Measurements from ENCODE around the gene SLC44A5. TPM values are rescaled to one million over a fixed set of nuclear protein-coding genes. Genes with fewer than 3 reads are reported as not detected.
"Not testable (repeated sequence)": the region's sequence is repeated elsewhere in the genome, so short reads cannot be mapped to it uniquely, and the experiment has no call there.

The SLC44A5 gene
- total and polyA plus RNA-seq, 10 of the 15 experiments (the other 5 are each of a cell fraction or from before 2014, with no cell fraction given), result 0.04 to 1.3 TPM; not detected in 8

DNA sequence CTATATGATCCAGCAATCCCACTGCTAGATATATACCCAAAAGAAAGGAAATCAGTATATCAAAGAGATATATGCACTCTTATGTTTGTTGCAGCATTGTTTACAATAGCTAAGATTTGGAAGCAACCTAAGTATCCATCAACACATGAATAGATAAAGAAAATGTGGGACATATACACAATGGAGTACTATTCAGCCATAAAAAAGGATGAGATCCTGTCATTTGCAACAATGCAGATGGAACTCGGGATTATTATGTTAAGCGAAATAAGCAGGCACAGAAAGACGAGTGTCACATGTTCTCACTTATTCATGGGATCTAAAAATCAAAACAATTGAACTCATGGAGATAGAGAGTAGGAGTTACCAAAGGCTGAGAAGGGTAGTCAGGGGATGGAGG, 17.5 kb downstream of the SLC44A5 start:
- CTCF ChIA-PET; in situ Hi-C loops (cut with MboI); SMC1A ChIA-PET (ENCODE audit: uncharacterized antibody, unreplicated experiment); RAD21 ChIA-PET (ENCODE audit: unreplicated experiment); DNase-seq (ENCODE audit: low read depth, low spot score); H3K27me3 ChIP-seq (replicated peaks in 1 of 2; ENCODE audit: control insufficient read depth in 2 of 2, insufficient read depth in 2 of 2, low read length in 1 of 2); H3K4me3 ChIP-seq; POLR2A ChIA-PET; FAIRE-seq; H2AFZ ChIP-seq (ENCODE audit: control insufficient read depth, low read depth, low read length); H3K4me1 ChIP-seq (ENCODE audit: control insufficient read depth, insufficient read depth, low read length); H3K36me3 ChIP-seq (ENCODE audit: control insufficient read depth in 2 of 2, insufficient read depth in 2 of 2, low read length in 1 of 2); H3K9me3 ChIP-seq (replicated peaks; ENCODE audit: control insufficient read depth, insufficient read depth, low read length); intact Hi-C loops (cut with micrococcal nuclease; ENCODE audit: unreplicated experiment); H3K4me2 ChIP-seq (ENCODE audit: control insufficient read depth, insufficient read depth); H3K79me2 ChIP-seq (ENCODE audit: control insufficient read depth, insufficient read depth, low read length); H3K9ac ChIP-seq (ENCODE audit: control insufficient read depth, insufficient read depth, low read length); H3K27ac ChIP-seq (ENCODE audit: control insufficient read depth, insufficient read depth); ATAC-seq; H4K20me1 ChIP-seq (ENCODE audit: control insufficient read depth, insufficient read depth); BruUV-seq (replicated peaks): not testable (repeated sequence)
- WGBS (ENCODE audit: insufficient coverage, insufficient replicate concordance, low lambda C conversion rate, missing lambda C conversion rate), result 0% methylated on average over 3 of the region's 3 CpGs

DNA sequence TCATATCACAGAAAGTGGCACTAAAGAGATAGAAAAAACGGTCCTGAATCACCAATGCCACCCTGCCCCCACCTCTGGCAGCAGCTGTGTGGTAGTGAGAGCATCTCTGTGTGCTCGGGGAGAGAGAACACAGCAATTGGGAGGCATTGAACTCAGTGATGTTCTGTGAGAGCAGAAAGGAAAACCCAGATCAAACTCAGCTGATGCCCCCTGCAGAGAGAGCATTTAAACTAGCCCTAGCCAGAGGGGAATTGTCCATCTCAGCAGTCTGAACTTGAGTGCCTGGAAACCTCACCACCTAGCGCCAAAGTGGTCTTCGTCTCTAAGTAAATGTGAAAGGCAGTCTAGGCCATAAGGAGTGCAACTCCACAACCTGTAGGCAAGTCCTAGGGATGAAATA, 21.3 kb downstream of the SLC44A5 start:
- H3K4me3 ChIP-seq, result no peak overlapping the region
- no peaks in the 10 kb centered on the region for H3K4me1 ChIP-seq (ENCODE audit: control insufficient read depth, insufficient read depth, low read length)
- no peaks in the 10 kb centered on the region for H3K36me3 ChIP-seq (ENCODE audit: control insufficient read depth in 2 of 2, insufficient read depth in 2 of 2, low read length in 1 of 2)
- ATAC-seq (no peak; the same call in 2 of the 3 replicates), FAIRE-seq (no peak), DNase-seq (ENCODE audit: low read depth, low spot score) (no peak)
- BruUV-seq (replicated peaks), result no TSS peak
- intact Hi-C loops (cut with micrococcal nuclease; ENCODE audit: unreplicated experiment) (no loop called here), in situ Hi-C loops (cut with MboI) (no loop called here)
- RAD21 ChIA-PET (ENCODE audit: unreplicated experiment), result interaction anchor here (0.7 to 1.0 kb wide), 2 partner anchors 9 to 357 kb away, joined by 3 read pairs; no protein-coding TSS in a partner anchor
- no peak overlapping the region for H2AFZ ChIP-seq (ENCODE audit: control insufficient read depth, low read depth, low read length)
- SMC1A ChIA-PET (ENCODE audit: uncharacterized antibody, unreplicated experiment), result interaction anchor here (0.9 to 1.5 kb wide), 2 partner anchors 40 to 42 kb away, joined by 3 read pairs; no protein-coding TSS in a partner anchor
- no peak overlapping the region for H3K9ac ChIP-seq (ENCODE audit: control insufficient read depth, insufficient read depth, low read length)
- CTCF ChIA-PET, result no interaction called here
- no peaks in the 10 kb centered on the region for H3K79me2 ChIP-seq (ENCODE audit: control insufficient read depth, insufficient read depth, low read length)
- H3K27ac ChIP-seq (ENCODE audit: control insufficient read depth, insufficient read depth), result no peak overlapping the region
- no peaks in the 10 kb centered on the region for H3K27me3 ChIP-seq (replicated peaks in 1 of 2; ENCODE audit: control insufficient read depth in 2 of 2, insufficient read depth in 2 of 2, low read length in 1 of 2)
- 38% methylated on average over 4 of the region's 4 CpGs for WGBS (ENCODE audit: insufficient coverage, insufficient replicate concordance, low lambda C conversion rate, missing lambda C conversion rate)
- H4K20me1 ChIP-seq (ENCODE audit: control insufficient read depth, insufficient read depth), result no peaks in the 10 kb centered on the region
- H3K9me3 ChIP-seq (replicated peaks; ENCODE audit: control insufficient read depth, insufficient read depth, low read length), result no peaks in the 10 kb centered on the region
- H3K4me2 ChIP-seq (ENCODE audit: control insufficient read depth, insufficient read depth), result no peak overlapping the region
- POLR2A ChIA-PET, result no interaction called here
- no peak for TF ChIP-seq ZSCAN29 (IDR thresholded peaks at IDR 0.05)
- TF ChIP-seq SREBF1 (IDR thresholded peaks at IDR 0.05; ENCODE audit: low read length), result no peak
- no peak for TF ChIP-seq EGR1 (IDR thresholded peaks at IDR 0.05; ENCODE audit: borderline replicate concordance in 1 of 2, low read depth in 2 of 2, low read length in 2 of 2)
- no peak for TF ChIP-seq CEBPB (IDR thresholded peaks at IDR 0.05; ENCODE audit: borderline replicate concordance in 1 of 2, low read depth in 2 of 2, low read length in 2 of 2)
- no peak for TF ChIP-seq CREB1 (IDR thresholded peaks at IDR 0.05; ENCODE audit: low read depth)
- TF ChIP-seq, protein P1, sequence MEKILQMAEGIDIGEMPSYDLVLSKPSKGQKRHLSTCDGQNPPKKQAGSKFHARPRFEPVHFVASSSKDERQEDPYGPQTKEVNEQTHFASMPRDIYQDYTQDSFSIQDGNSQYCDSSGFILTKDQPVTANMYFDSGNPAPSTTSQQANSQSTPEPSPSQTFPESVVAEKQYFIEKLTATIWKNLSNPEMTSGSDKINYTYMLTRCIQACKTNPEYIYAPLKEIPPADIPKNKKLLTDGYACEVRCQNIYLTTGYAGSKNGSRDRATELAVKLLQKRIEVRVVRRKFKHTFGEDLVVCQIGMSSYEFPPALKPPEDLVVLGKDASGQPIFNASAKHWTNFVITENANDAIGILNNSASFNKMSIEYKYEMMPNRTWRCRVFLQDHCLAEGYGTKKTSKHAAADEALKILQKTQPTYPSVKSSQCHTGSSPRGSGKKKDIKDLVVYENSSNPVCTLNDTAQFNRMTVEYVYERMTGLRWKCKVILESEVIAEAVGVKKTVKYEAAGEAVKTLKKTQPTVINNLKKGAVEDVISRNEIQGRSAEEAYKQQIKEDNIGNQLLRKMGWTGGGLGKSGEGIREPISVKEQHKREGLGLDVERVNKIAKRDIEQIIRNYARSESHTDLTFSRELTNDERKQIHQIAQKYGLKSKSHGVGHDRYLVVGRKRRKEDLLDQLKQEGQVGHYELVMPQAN (conservative IDR thresholded peaks at IDR 0.05), result no peak
- no peak for TF ChIP-seq TAF1 (IDR thresholded peaks at IDR 0.05; ENCODE audit: borderline replicate concordance, low read depth, low read length)
- TF ChIP-seq, protein P2, sequence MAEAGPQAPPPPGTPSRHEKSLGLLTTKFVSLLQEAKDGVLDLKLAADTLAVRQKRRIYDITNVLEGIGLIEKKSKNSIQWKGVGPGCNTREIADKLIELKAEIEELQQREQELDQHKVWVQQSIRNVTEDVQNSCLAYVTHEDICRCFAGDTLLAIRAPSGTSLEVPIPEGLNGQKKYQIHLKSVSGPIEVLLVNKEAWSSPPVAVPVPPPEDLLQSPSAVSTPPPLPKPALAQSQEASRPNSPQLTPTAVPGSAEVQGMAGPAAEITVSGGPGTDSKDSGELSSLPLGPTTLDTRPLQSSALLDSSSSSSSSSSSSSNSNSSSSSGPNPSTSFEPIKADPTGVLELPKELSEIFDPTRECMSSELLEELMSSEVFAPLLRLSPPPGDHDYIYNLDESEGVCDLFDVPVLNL (IDR thresholded peaks at IDR 0.05; ENCODE audit: low read depth, low read length), result no peak
- TF ChIP-seq ZNF207 (IDR thresholded peaks at IDR 0.05; ENCODE audit: borderline replicate concordance), result no peak
- TF ChIP-seq SMAD5 (IDR thresholded peaks at IDR 0.05; ENCODE audit: low read depth), result no peak
- TF ChIP-seq ETV6 (conservative IDR thresholded peaks at IDR 0.05 in 1 of 2, IDR thresholded peaks at IDR 0.05 in 1 of 2; ENCODE audit: borderline replicate concordance in 1 of 2, low read depth in 1 of 2), result no peak
- TF ChIP-seq, protein P3, sequence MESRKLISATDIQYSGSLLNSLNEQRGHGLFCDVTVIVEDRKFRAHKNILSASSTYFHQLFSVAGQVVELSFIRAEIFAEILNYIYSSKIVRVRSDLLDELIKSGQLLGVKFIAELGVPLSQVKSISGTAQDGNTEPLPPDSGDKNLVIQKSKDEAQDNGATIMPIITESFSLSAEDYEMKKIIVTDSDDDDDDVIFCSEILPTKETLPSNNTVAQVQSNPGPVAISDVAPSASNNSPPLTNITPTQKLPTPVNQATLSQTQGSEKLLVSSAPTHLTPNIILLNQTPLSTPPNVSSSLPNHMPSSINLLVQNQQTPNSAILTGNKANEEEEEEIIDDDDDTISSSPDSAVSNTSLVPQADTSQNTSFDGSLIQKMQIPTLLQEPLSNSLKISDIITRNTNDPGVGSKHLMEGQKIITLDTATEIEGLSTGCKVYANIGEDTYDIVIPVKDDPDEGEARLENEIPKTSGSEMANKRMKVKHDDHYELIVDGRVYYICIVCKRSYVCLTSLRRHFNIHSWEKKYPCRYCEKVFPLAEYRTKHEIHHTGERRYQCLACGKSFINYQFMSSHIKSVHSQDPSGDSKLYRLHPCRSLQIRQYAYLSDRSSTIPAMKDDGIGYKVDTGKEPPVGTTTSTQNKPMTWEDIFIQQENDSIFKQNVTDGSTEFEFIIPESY (IDR thresholded peaks at IDR 0.05), result no peak
- TF ChIP-seq GATAD2B (conservative IDR thresholded peaks at IDR 0.05; ENCODE audit: low read depth), result no peak

Data from GM12878 (cell line).